Measurements from ENCODE around the gene MPP4.

DNA sequence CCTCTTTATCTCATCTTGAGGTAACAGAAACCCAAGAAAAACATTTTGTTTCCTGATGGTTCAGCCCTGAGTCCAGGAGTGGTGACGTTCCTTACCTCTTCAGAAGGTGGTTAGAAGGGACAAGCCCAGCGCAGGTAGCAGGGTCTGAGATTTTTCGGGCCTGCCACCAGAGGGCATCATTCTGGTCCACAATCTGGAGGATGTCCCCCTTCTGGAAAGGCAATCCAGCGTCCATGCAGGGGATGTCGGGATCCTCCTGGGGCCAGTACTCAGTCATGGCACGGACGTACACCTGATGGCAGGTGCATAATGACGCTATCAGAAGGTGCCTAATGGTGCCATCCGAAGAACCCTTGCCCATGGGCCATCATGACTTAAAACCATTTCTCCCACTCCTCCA lies 17.7 kb downstream of the MPP4 start:
- TF ChIP-seq CTCF (IDR thresholded peaks at IDR 0.05; ENCODE audit: low read depth, low read length) (peak; percentile 42), EZH2phosphoT487 (IDR thresholded peaks at IDR 0.05; ENCODE audit: low read depth) (no peak)
